HG03565 (cell line): ENCODE measurements around the gene ITPR3.

Experiments
- ATAC-seq: cut with Tn5 transposase; IDR thresholded peaks from one replicate; pipeline ENCODE4 v1.9.1; 2021; ENCODE audit warnings: mild to moderate bottlenecking, moderate library complexity; ENCODE audit not compliant: unreplicated experiment

ITPR3 gene

DNA sequence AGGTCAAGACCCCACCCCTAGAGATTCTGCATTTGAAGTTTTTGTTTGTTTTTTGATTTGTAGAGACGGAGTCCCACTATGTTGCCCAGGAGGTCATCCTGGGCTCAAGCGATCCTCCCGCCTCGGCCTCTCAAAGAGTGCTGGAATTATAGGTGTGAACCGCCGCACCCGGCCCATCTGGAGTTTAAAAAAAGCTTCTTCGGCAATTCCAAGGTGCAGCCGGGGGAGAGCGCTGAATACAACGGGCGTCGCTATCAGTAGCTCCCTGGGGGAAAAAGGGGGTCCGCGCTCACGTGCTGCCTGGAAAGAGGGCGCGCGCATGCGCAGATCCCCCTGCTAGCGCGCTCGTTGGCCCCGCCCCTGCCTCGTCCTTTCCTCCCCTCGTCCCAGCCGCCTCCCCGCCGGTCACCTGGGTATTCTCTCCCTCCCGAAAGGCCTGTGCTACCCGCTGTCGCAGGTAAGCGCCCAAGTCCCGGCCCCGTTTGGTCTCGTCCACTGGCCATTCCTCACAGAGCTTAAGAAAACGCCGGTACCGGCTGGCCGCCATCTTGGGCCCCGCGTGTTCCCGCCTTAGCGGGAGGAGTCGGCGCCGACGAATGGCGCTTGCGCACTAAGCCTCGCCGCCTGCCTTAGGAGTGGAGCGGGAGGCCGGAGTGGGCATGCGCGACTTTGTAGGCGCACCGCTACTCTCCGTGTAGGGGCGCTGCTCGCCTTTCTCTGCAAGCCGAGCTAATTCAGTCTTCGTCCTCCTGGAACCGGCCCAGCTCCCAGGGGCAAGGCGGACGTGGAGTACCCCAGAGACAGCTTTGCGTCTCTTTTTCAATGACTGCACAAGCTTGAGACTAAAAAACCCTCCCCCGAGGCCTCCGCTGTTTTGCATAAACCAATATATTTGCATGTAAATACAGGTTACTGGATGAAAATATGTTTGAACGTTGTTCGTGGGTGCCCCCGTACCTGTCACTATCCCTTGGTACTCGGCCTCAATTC lies 90.3 kb downstream of the ITPR3 start, which contains the start of gene UQCC2:
UQCC2 (minus strand) TSS at position 561 of the 990 bp plus-strand sequence; CDS start at position 547, 14 bp downstream.
- peak; percentile 76 for ATAC-seq

DNA sequence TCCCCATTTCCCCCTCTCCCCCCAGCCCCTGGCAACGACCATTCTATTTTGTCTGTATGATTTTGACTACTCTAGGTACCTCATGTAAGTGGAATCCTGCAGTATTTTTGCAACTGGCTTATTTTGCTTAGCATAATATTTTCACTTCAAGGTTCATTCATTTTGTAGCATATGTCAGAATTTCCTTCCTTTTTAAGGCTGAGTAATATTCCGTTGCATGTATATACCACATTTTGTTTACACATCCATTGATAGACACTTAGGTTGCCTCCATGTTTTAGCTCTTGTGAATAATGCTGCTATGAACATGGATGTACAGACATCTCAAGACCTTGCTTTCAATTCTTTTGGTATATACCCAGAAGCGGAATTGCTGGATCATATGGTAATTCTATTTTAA lies 91.8 kb downstream of the ITPR3 start:
- ATAC-seq = no peak

DNA sequence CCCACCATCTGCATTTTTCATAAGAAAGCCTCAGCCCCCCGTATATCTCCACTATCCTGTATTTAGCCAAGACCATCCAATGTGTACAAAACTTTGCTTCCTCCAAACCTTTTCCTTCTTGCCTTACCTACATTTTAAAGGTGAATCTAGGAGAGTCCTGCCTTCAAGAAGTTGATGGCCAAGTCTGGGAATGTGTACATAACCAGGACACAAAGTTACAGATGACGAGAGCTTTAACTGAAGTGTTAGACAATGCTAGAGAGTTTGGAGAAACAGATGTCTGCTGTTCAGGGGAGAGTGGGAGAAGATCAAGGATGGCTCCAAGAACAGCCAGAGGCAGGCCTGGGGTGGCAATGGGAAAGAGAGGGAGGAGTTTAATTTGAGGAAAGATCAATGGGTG lies 92.7 kb downstream of the ITPR3 start:
- no peak for ATAC-seq

DNA sequence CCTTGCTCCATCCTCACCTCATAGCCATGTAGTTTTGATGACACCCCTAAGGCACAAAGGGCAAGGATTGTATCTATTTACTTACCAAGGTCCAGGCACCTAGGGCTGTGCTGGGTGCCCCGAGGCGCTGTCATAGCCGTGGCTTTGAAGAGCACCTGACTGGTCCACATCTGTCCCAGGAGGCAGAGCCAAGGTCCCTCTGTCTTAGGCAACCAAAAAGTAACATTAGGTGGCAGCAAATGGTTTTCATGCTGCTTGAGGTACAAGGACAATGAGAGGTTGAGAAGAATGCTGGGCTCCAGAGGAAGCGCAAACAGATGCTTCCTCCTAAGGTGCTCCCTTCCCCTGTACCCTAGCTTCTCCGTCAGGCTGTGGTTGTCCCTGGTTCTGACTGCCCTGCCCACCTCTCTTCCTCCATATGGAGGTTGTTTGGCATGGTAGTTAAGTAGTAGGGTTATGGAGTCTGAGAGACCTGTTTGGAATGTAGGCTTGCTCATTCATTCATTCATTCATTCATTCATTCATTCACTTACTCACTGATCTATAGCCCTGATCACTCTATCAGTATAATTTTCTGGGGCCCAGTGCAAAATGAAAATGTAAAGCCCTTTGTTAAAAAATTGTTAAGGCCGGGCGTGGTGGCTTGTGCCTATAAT lies 93.4 kb downstream of the ITPR3 start:
- no peak for ATAC-seq

DNA sequence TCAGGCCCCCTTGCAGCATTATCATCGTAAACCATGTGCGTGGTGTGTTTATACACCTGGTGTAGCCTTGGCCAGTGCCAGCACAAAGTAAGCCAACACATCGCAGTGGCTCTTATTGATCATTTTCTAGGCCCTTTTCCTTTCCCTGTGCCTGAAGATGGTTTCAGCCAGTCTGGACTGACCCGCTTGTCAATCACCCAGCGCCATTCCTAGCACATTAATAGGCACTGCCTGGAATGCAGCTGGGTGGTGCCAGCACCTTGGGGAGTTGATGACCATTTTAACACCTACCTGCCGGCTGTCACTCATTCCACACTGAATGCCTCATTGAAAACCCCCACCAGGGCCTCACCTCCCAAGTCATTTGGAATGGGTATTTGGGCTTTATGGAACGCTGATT lies 95.3 kb downstream of the ITPR3 start:
- ATAC-seq = no peak

DNA sequence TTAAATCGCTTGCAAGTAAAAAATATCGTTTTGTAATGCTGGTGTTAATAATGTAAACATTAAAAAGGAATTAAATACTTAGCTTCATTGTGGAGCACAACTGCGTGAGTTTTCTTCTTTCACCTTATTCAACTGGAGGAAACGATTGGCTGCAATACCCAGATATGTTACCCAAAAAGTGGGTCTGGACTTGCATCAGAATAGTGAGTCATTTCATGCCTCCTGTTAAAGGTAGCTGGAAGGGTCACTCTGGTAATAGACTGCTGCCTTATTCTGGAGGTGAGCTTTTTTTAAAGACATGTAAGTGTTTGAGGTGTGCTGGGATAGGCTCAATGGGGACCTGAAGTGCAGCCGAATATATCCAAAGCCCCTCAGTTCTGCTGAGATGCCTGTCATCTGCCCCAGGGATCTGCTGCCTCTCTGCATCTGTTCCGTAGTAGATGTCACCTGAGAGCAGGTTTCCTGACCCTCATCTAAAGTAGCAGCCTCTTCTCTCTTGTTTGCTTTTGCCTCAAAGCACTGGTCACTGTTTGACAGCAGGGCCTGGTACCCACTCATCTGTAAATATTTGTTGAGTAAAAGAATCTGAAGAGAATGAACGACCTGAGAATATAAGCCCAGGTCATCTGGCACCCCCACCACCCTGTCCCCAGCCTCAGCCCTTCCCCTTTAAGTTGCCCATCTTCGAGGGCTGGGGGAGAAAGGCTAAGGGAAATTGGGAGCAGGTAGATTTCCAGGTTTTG lies 95.9 kb downstream of the ITPR3 start:
- no peak for ATAC-seq

DNA sequence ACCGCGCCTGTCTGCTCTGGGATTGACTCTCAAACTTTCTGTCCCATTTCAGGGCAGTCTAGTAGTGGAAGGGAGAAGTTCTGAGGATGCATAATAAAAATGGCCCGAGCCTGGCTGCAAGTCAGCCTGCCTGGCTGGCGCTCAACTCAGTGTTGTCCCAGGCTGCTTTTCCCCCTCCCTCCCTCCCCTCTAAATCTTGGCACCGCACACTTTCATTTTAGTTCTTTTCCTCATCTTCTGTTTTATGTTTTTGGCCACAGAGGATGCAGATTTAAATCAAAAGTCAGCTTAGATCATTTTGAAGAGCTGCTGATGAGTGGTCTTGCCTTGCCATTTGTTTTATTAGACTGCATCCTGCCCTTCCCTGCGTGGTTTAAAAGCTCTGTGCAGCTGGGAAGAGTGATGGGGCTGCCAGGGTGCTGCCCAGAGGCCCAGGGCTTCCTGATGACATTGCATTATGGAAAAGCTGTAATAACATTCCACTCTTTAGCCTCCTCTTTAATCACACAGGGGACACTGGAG lies 96.9 kb downstream of the ITPR3 start:
- ATAC-seq = no peak

DNA sequence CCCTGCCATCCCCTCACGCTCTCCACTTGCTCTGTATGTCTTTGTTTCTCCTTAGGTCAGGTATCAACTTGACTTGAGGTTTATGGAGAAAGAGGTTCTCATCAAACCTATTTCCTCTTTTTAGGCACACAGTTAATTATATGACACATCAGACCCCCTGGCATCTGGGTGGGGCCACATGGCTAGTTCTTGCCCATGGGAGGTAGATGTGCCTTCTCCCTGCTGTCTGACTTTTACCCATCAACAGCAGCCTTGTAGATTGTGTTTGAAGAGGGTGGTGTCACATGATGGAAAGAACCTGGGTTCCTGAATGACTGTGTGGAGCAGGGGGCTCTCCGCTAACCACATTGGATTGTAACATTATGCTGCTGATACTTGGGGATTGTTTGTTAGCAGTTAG lies 97.6 kb downstream of the ITPR3 start:
- no peak for ATAC-seq

DNA sequence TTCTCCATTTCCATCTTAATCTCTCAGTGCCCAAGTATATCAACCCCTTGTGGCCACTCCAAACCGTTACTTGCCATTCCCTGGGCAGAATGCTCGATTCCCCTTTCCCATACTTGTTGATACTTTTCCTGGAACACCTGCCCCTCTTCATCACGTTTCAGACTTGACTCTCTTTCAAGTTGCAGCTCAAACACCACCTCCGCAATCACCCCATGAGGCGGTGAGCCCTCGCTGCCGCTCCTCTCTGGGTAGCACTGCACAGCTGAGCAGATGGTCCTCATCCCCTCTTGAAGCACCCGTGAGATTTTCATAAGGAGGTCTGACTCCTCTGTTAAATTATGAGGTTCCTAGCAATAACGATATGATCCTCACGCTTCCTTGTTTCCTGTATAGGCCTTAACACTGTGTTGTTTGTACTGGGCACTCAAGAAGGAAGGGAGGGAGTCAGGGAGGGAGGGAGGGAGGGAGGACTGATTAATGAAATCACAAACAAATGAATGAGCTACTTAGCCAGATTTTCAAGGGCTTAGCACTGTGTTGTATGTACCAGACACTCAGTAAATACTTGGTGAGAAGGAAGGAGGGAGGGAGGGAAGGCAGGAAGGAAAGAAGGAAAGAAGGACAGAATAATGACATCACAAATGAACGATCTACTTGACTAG lies 98.3 kb downstream of the ITPR3 start:
- ATAC-seq = no peak

DNA sequence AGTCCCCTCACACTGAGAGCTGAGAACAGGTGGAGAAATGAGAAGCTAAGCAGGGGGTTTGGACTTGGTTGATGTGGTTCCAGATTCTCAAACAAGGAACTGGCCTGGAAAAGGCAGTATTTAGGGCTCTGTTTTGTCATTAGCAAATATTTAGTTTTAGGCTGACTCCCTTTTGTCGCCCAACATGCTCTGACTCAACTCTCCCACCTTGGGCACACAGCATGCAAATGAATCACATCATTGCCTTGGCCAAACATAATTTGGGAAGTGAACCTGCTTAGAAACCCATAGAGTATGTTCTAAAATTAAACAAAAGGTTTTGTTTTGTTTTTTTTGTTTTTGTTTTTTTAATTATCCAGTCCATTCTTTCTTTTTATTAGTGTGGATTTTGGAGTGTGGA lies 99.9 kb downstream of the ITPR3 start:
- ATAC-seq = no peak

DNA sequence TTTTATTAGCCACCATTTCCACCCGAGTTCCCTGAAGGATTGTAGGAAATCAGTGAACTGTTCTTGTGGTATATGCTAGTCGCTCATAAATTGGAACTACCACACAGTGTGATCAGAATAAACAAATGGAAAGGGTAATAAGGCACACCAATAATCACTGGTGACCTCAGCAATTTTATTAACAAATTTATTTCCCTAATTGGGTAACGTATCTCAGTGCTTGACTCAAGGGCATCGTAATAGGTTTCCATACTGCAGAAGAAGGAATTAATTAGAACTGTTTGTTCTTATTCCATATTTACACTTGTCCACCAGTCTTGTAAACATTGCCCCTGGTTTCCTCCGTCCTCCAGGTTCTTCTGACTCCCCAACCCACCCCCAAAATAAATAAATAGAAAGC lies 100.4 kb downstream of the ITPR3 start:
- ATAC-seq = no peak

DNA sequence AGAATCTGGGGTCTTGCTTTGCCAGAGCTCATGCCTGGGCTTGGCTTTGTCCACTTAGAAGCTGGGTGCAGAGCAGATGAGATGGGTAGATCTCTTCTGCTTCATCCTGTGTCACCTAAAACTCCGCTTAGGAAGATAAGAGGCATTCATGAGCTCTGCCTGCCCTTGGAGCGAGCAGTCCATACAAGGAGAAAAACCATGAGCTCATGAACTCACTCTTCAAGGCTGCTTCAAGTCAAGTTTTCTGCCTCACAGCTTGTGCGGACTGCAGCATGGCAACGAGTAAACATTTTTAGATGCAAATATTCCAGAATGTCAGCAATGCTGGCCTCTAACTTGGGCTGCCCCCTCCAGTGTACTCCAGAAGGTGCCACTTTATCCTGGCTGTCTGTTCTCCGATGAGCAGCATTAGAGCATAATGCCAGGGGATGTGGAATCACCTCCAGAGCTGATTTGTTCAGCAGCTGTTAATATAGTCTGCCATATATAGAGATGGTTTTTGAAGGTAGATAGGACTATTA lies 101.0 kb downstream of the ITPR3 start:
- no peak for ATAC-seq

DNA sequence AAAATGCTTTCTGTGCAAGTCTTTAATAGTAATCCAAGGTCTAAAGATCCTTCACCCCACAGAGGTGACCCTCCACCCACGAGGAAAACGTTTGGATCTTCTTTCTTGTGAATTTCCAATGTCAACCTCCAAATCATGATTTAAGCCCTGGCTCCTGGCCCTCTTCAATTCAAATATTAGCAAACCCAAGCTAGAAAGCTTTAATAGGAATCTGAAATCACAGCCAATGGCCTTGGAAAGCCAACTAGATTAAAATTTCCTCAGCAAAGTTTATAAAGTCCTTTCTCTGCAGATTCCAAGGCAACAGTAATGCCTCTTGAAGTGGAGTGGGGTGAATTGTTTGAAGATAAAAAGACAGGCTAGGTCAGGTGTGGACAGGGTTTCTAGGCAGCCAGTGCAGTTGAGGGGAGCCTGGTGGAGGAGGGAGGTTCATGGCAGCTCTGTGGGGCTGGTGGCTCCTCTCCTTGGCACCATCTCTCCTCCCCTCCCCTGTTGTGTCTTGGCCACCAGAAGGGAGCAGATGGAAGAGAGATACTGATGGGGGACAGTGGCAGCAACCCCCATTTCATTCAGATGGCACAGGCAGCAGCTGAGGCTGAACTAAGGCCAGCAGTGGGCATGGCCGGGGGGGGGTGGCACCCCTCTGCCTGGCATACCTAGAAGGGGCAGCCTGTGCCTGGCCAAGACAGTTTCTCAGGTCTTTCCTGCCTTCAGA lies 102.4 kb downstream of the ITPR3 start:
- ATAC-seq = no peak

DNA sequence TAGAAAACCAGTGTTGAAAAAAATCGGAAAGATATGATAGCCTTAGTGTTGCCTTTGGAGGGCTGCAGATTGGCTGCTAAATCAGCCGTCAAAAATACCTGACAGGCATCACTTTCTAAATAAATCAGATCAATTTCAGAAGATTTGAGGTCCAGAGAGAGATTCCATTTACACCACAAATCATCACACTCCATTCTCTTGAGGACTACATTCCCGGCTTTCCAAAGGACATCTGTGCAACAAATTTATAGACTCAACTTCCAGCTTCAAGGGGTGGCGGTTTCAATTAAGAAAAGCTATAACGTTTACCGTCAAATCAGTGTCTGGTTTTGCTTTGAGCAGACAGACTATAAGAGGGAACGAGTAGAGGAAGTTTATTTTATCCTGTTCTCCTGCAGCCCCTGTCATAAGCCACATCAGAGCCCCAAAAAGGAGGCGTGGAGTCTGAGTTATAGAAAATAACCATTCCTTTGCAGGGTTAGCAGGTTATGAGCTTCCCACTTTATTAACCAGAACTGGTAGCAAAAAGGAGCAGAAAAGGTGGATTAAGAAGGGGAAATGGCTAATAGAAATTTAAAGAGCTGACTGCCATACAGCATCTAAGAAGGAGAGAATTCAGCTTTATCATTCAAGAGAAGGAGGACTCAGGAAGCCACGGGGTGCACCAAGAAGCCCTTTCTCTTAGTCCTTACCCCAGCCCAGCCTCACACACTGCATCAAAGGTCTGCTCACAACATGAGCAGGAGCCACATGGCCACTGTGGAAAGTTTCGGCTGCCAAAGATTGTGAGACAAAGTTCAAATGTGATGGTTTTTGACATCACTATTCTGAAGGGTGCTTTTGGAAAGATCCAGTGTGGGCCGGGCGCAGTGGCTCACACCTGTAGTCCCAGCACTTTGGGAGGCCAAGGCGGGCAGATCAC lies 103.2 kb downstream of the ITPR3 start:
- no peak for ATAC-seq

DNA sequence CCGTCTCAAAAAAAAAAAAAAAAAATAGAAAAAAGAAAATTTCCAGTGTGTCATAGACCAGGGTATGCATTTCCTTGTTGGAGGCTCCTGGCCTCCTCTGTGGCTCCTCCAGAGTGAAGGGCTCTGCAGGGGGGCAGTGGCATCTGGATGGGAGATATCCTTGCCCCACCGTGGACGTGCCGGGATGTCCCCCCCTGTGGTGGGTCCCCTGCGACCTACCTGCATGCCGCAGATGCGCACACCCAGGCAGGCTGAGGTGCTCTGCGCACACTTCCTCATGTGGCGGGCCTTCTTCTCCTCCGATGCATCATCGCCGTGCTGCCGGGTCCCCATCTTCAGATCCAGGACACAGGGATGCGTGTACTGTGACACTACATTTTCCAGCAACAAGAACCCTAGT lies 104.1 kb downstream of the ITPR3 start:
- no peak for ATAC-seq

DNA sequence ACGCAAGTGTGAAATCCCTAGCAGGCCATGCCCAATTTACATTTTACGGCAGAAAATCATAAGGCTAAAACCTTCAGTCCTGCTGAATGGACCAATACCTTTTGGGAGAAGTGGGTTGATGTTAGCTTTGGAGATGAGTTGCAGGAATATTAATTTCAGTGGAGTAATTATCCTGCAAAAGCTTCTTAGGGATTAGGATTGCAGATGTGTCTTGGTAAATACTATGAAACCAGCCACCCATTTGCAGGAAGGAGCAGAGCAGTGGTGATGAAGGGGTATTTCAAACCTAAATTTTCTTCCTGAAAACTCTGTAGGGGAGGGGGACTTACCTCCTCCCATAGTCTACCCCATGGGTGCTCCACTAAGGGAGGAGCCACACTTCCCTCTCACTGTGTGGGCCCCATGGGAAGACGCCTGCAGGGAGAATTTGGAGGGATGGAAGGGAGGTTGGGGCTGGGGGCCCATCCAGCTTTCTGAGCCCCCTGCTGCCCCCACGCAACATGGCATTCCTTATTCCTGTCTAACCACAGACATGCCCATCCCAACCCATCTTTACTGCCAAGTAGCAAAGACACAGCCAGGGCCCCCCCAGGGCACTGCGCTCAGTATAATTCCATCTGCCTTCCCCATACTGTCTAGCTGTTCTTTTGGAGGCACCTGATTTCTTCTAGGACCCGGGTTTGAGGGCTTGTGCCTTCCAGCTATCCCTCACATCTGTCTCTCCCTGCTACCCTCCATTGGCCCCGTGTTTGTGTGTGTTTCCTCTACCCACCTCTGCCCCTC lies 105.0 kb downstream of the ITPR3 start:
- no peak for ATAC-seq

DNA sequence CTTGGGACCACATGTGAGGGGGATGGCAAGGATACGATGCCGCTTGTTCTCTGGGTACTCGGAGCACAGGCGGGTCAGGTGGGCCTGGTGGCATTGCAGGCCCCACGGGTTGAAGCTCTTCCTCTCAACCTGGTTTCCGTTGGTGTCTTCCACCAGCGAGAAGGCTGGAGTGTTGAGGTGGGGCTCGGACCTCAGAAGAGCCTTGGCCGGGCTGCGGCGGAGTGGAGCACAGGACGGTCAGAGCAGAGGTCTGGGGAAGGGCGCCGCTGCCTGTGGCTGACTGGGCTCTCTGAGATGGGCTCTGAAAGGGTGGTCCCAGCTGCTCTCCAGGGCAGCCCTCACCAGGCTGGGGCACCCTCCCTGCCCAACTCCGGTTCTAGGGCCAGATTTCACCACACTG lies 105.6 kb downstream of the ITPR3 start:
- no peak for ATAC-seq

DNA sequence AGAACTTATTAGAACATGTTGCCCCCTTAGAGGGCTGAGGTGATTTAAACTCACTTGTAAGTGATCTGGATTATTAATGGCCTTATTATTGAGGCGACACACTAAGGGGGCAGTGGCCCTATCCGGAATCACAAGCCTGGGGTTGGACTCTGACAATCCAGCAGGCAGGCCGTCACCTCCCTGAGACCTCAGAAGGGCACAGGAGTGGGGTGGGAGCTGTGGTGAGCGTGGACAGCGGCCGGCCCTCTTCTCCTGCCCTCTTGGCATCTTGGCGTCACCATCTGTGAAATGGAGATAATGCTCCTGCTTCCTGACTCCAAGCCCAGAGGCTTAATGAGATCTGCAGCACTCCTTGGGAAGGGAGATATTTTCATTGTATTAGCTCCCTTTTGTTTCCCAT lies 106.0 kb downstream of the ITPR3 start:
- ATAC-seq = no peak
